Endothelial cell of umbilical vein (primary cell): ENCODE measurements around the gene STAG1. TPM values are rescaled to one million over a fixed set of nuclear protein-coding genes. Genes with fewer than 3 reads are reported as not detected.
"Not testable (repeated sequence)": the region's sequence is repeated elsewhere in the genome, so short reads cannot be mapped to it uniquely, and the experiment has no call there.

Source experiments
- BruUV-seq: library from RNA; stranded (reverse); fragments of 400-500 nt; replicated peaks from 2 replicates; lab custom pipeline; 2021; lab: Mats Ljungman, UMichigan
- CTCF ChIA-PET: fragments of 300-600, 350-600 bp; sonication (Branson Sonifier 250); formaldehyde crosslinking; loops from one replicate; lab custom pipeline; 2021; ENCODE audit warnings: antibody characterized with exemption, inconsistent platforms; lab: Charles Lee
- POLR2A ChIA-PET: fragments of 300-600, 350-600 bp; sonication (Branson Sonifier 250); formaldehyde crosslinking; loops from one replicate; lab custom pipeline; 2021; ENCODE audit warnings: antibody characterized with exemption, inconsistent platforms; lab: Charles Lee
- DNase-seq: peaks from one replicate; pipeline ENCODE4 v3.0.0-alpha.2; 2011; ENCODE audit warnings: low read depth, low spot score
- FAIRE-seq: peaks from 2 replicates; lab custom pipeline; 2011; peaks lifted over from hg19 to GRCh38; lab: Jason Lieb, UNC
- H2AFZ ChIP-seq: 2 replicates; pipeline ENCODE4 v1.6.0; 2012; ENCODE audit warnings: low read depth, low read length, control low read depth, inconsistent platforms
- H3K27ac ChIP-seq: 2 replicates; pipeline ENCODE4 v1.5.1; 2011; ENCODE audit warnings: low read depth, mild to moderate bottlenecking, control low read depth, low read length, moderate library complexity; ENCODE audit not compliant: insufficient read depth
- H3K27me3 ChIP-seq, 2 experiments: 2 replicates each; pipeline versions ENCODE4 v1.6.0 to v1.6.1; 2011; ENCODE audit warnings: low read length in 2 of 2, mixed read lengths in 1 of 2; ENCODE audit not compliant: control insufficient read depth in 2 of 2, insufficient read depth in 2 of 2
- H3K36me3 ChIP-seq, 2 experiments: 2 replicates in 1 of 2; 3 replicates in 1 of 2; pipeline ENCODE4 v1.5.1; 2011; ENCODE audit warnings: low read length in 2 of 2, mild to moderate bottlenecking in 1 of 2, moderate library complexity in 1 of 2; ENCODE audit not compliant: control insufficient read depth in 2 of 2, insufficient read depth in 2 of 2; ENCODE audit errors: extremely low read depth in 1 of 2
- H3K4me1 ChIP-seq: 3 replicates; pipeline ENCODE4 v1.5.1; 2011; ENCODE audit warnings: mild to moderate bottlenecking, low read length; ENCODE audit not compliant: control insufficient read depth, insufficient read depth; ENCODE audit errors: extremely low read depth
- H3K4me2 ChIP-seq: 2 replicates; pipeline ENCODE4 v1.6.1; 2011; ENCODE audit warnings: low read length, control low read depth, mixed read lengths; ENCODE audit not compliant: insufficient read depth
- H3K4me3 ChIP-seq, 3 experiments: fragments of 200-600 bp in 1 of 3; sonication (generic), shearing (Covaris generic) in 1 of 3; replicated peaks in 1 of 3; 2 replicates each; pipeline ENCODE4 v1.5.1; 2011 to 2016; ENCODE audit warnings: control low read depth in 3 of 3, low read length in 3 of 3, mild to moderate bottlenecking in 2 of 3, inconsistent platforms in 1 of 3, low read depth in 1 of 3, moderate library complexity in 1 of 3; ENCODE audit not compliant: insufficient read depth in 1 of 3
- H3K79me2 ChIP-seq: 2 replicates; pipeline ENCODE4 v1.6.0; 2012; ENCODE audit warnings: low read length, inconsistent platforms; ENCODE audit not compliant: control insufficient read depth, insufficient read depth
- H3K9ac ChIP-seq: replicated peaks from 2 replicates; pipeline ENCODE3; 2011; ENCODE audit warnings: low read length, control low read depth; ENCODE audit not compliant: insufficient read depth; ENCODE audit errors: extremely low read depth
- H3K9me1 ChIP-seq: replicated peaks from 3 replicates; pipeline ENCODE4 v1.6.0; 2011; ENCODE audit warnings: mild to moderate bottlenecking, low read length; ENCODE audit not compliant: control insufficient read depth, insufficient read depth; ENCODE audit errors: extremely low read depth
- H3K9me3 ChIP-seq: replicated peaks from 2 replicates; pipeline ENCODE4 v1.5.1; 2012; ENCODE audit warnings: low read length, inconsistent platforms; ENCODE audit not compliant: control insufficient read depth, insufficient read depth
- H4K20me1 ChIP-seq: replicated peaks from 2 replicates; pipeline ENCODE3; 2011; ENCODE audit warnings: mild to moderate bottlenecking, low read length; ENCODE audit not compliant: control insufficient read depth, insufficient read depth; ENCODE audit errors: extremely low read depth
- CTCF ChIP-seq, 2 donors: IDR thresholded peaks; 1 replicate in 1 of 2; 2 replicates in 1 of 2; pipeline ENCODE4 v1.5.1; 2011; ENCODE audit warnings: low read length in 2 of 2, mild to moderate bottlenecking in 2 of 2, moderate library complexity in 2 of 2, control low read depth in 1 of 2, inconsistent platforms in 1 of 2, low read depth in 1 of 2; ENCODE audit not compliant: insufficient read depth in 1 of 2; ENCODE audit errors: extremely low read depth in 1 of 2
- EZH2 ChIP-seq: IDR thresholded peaks from 2 replicates; pipeline ENCODE4 v1.6.1; 2012; ENCODE audit warnings: borderline replicate concordance, low read depth, mild to moderate bottlenecking, moderate library complexity, low read length, inconsistent platforms; ENCODE audit not compliant: severe bottlenecking
- FOS ChIP-seq: IDR thresholded peaks from 2 replicates; pipeline ENCODE4 v1.6.1; 2011; ENCODE audit warnings: mild to moderate bottlenecking, low read length, moderate library complexity, borderline replicate concordance; ENCODE audit not compliant: insufficient read depth
- GATA2 ChIP-seq: IDR thresholded peaks from 2 replicates; pipeline ENCODE4 v1.7.0; 2011; ENCODE audit warnings: low read depth, mild to moderate bottlenecking, moderate library complexity, mixed read lengths, low read length; ENCODE audit not compliant: insufficient read length, insufficient read depth
- JUN ChIP-seq: IDR thresholded peaks from 2 replicates; pipeline ENCODE4 v1.6.1; 2011; ENCODE audit warnings: borderline replicate concordance, low read depth; ENCODE audit not compliant: insufficient read length, insufficient read depth
- MAX ChIP-seq: IDR thresholded peaks from 2 replicates; pipeline ENCODE4 v1.6.1; 2011; ENCODE audit not compliant: insufficient read depth, insufficient read length
- MYC ChIP-seq: IDR thresholded peaks from one replicate; pipeline ENCODE4 v1.6.1; 2011; ENCODE audit warnings: mild to moderate bottlenecking, low read depth, low read length
- POLR2A ChIP-seq: IDR thresholded peaks from 2 replicates; pipeline ENCODE4 v1.6.1; 2012; ENCODE audit warnings: low read depth, mild to moderate bottlenecking, control low read depth, low read length
- POLR2AphosphoS5 ChIP-seq: IDR thresholded peaks from 2 replicates; pipeline ENCODE4 v1.6.1; 2012; ENCODE audit warnings: low read depth, mild to moderate bottlenecking, control low read depth, low read length, moderate library complexity; ENCODE audit not compliant: insufficient read depth
- dilution Hi-C: fragments of 300-500 bp; cut with MboI; formaldehyde crosslinking; loops from one replicate; pipeline ENCODE4 v1.15.0; 2019; ENCODE audit warnings: low sequenced_read_pairs; ENCODE audit not compliant: extremely low pct_ligation_motif_present
- intact Hi-C: fragments of 100-400 bp; cut with micrococcal nuclease; formaldehyde crosslinking; loops from one replicate; pipeline ENCODE4 v1.10.0; 2022
- polyA plus RNA-seq, 4 experiments: library from polyadenylated mRNA; depleted of rRNA in 3 of 4; stranded (reverse) in 3 of 4; unstranded in 1 of 4; fragments of >200 nt; gene quantifications; 2 replicates each; pipeline versions ENCODE4 v1.2.1 to v1.2.3, GENCODE V29; 2011 to 2012; ENCODE audit warnings: missing spikeins in 1 of 4
- total RNA-seq: library from RNA; stranded (reverse); gene quantifications from 2 replicates; pipeline ENCODE4 v1.2.3, GENCODE V29; 2021

STAG1 gene
- total and polyA plus RNA-seq, 2 donors (not counting 3 experiments of a cell fraction or from before 2014, with no cell fraction given) = 7.4 to 42.1 TPM

- Histone ChIP-seq H4K20me1 (no peaks in the 10 kb centered on the region), H3K9me3 (no peaks in the 10 kb centered on the region), H3K4me3 (no peak overlapping the region), H3K27ac (no peak overlapping the region), H3K9ac (no peak overlapping the region), H3K9me1 (no peaks in the 10 kb centered on the region), H3K27me3 (no peaks in the 10 kb centered on the region), H3K79me2 (peaks cover 9% of the 10 kb centered on the region), H3K36me3 (no peaks in the 10 kb centered on the region), H3K4me1 (no peaks in the 10 kb centered on the region), H3K4me2 (no peak overlapping the region), H2AFZ (no peak overlapping the region)
- TF ChIP-seq POLR2AphosphoS5 (no peak), POLR2A (no peak), MYC (no peak), FOS (no peak), JUN (no peak), CTCF (IDR thresholded peaks at IDR 0.05; ENCODE audit: extremely low read depth in 1 of 2, insufficient read depth in 1 of 2, low read depth in 1 of 2, low read length in 2 of 2) (no peak), EZH2 (no peak), GATA2 (no peak), MAX (no peak)
- POLR2A ChIA-PET = no interaction called here
- dilution Hi-C loops = no loop called here
- DNase-seq (no peak), FAIRE-seq (no peak)
- no TSS peak for BruUV-seq
- intact Hi-C loops = loop anchor here (1.0 kb wide), 1 partner anchor 18 kb away; no protein-coding TSS in a partner anchor
- CTCF ChIA-PET = interaction anchor here (0.8 to 1.6 kb wide), 5 partner anchors 14 to 393 kb away, joined by 3 to 6 read pairs (median 3); partner anchors contain the start of gene STAG1
These were observed 131.7 kb downstream of the STAG1 start for GRCh38 chr3:136620436-136620835.

GRCh38 chr3:136617969-136618525 is 134.1 kb downstream of the STAG1 start:
- H3K4me2 ChIP-seq, dilution Hi-C loops, intact Hi-C loops: not testable (repeated sequence)

More at GRCh38 chr3:136617969-136618525, 134.1 kb downstream of the STAG1 start:
- H3K4me1 ChIP-seq, H3K9me3 ChIP-seq, CTCF ChIA-PET, POLR2A ChIA-PET, H3K27ac ChIP-seq, H3K4me3 ChIP-seq, H3K9me1 ChIP-seq, FAIRE-seq, H2AFZ ChIP-seq, H3K36me3 ChIP-seq, H3K9ac ChIP-seq, DNase-seq, BruUV-seq, H3K79me2 ChIP-seq, H4K20me1 ChIP-seq, H3K27me3 ChIP-seq: not testable (repeated sequence)
